Measurements from ENCODE around the gene FGF18.

GRCh38 chr5:171434874-171435273, 15.4 kb downstream of the FGF18 start:
- TF ChIP-seq, protein P1, sequence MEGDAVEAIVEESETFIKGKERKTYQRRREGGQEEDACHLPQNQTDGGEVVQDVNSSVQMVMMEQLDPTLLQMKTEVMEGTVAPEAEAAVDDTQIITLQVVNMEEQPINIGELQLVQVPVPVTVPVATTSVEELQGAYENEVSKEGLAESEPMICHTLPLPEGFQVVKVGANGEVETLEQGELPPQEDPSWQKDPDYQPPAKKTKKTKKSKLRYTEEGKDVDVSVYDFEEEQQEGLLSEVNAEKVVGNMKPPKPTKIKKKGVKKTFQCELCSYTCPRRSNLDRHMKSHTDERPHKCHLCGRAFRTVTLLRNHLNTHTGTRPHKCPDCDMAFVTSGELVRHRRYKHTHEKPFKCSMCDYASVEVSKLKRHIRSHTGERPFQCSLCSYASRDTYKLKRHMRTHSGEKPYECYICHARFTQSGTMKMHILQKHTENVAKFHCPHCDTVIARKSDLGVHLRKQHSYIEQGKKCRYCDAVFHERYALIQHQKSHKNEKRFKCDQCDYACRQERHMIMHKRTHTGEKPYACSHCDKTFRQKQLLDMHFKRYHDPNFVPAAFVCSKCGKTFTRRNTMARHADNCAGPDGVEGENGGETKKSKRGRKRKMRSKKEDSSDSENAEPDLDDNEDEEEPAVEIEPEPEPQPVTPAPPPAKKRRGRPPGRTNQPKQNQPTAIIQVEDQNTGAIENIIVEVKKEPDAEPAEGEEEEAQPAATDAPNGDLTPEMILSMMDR (IDR thresholded peaks at IDR 0.05), result no peak
- TF ChIP-seq POLR2A (IDR thresholded peaks at IDR 0.05), result no peak

Measured in uterus (tissue), 2 donors.